Head of caudate nucleus (tissue), 42 donors: ENCODE measurements around the gene RPIA.
"Not testable (repeated sequence)": the region's sequence is repeated elsewhere in the genome, so short reads cannot be mapped to it uniquely, and the experiment has no call there.

Source experiments
- DNase-seq, 42 donors: peaks; one replicate each; pipeline versions ENCODE4 v3.0.0 to v3.0.0-alpha.2; 2020 to 2021; ENCODE audit warnings: mixed read lengths in 7 of 42
- intact Hi-C: fragments of 100-400 bp; cut with DNase I; formaldehyde crosslinking; loops from one replicate; pipeline ENCODE4 v1.15.0; 2022

The RPIA gene

GRCh38 chr2:88760819-88761598 lies 69.5 kb downstream of the RPIA start:
- intact Hi-C loops = no loop called here
- no peak for DNase-seq

- DNase-seq = no peak
- intact Hi-C loops = no loop called here
Measured at GRCh38 chr2:88764141-88764849, 72.8 kb downstream of the RPIA start.

GRCh38 chr2:88764850-88765153 lies 73.3 kb downstream of the RPIA start:
- no peak for DNase-seq
- intact Hi-C loops = no loop called here

GRCh38 chr2:88765154-88765888 lies 73.8 kb downstream of the RPIA start:
- DNase-seq = peak in 41 of 42 donors; percentile 26 to 86 (median 61)
- intact Hi-C loops = no loop called here

- intact Hi-C loops, DNase-seq: not testable (repeated sequence)
Measured at GRCh38 chr2:88765889-88766481, 74.5 kb downstream of the RPIA start.

GRCh38 chr2:88770016-88770415 lies 78.5 kb downstream of the RPIA start:
- no peak for DNase-seq
- intact Hi-C loops = no loop called here

- intact Hi-C loops = not testable (repeated sequence)
Measured at GRCh38 chr2:88773233-88774028, 82.0 kb downstream of the RPIA start.

GRCh38 chr2:88789213-88789612 lies 97.7 kb downstream of the RPIA start:
- DNase-seq, intact Hi-C loops: not testable (repeated sequence)

More at GRCh38 chr2:88773233-88774028, 82.0 kb downstream of the RPIA start:
- not testable (repeated sequence) for DNase-seq

GRCh38 chr2:88795932-88796331 lies 104.5 kb downstream of the RPIA start:
- DNase-seq, intact Hi-C loops: not testable (repeated sequence)

- intact Hi-C loops, DNase-seq: not testable (repeated sequence)
Measured at GRCh38 chr2:88796523-88796922, 105.0 kb downstream of the RPIA start.

GRCh38 chr2:88797164-88797563 lies 105.7 kb downstream of the RPIA start:
- DNase-seq, intact Hi-C loops: not testable (repeated sequence)
